Measurements from ENCODE around the gene BAHCC1.

The BAHCC1 gene

GRCh38 chr17:81484195-81484979, 89.1 kb downstream of the BAHCC1 start:
- no peaks in the 10 kb centered on the region for H3K27me3 ChIP-seq (replicated peaks; ENCODE audit: control insufficient read depth, insufficient read depth, low read length)
- H3K4me3 ChIP-seq (ENCODE audit: low read length), result peak overlapping the region; percentile 74
- H3K9ac ChIP-seq (ENCODE audit: low read length), result peak overlapping the region; percentile 71
- DNase-seq (ENCODE audit: low read depth), result peak; percentile 89
- no peaks in the 10 kb centered on the region for H3K36me3 ChIP-seq (ENCODE audit: control insufficient read depth, insufficient read depth, low read length, severe bottlenecking)
- H3K9me3 ChIP-seq (ENCODE audit: control insufficient read depth, low read length), result no peaks in the 10 kb centered on the region
- peaks cover 30% of the 10 kb centered on the region for H3K4me1 ChIP-seq (ENCODE audit: control insufficient read depth, insufficient read depth, low read length)

- Histone ChIP-seq H3K4me1 (ENCODE audit: control insufficient read depth, insufficient read depth, low read length) (peaks cover 15% of the 10 kb centered on the region), H3K27me3 (replicated peaks; ENCODE audit: control insufficient read depth, insufficient read depth, low read length) (peaks cover 7% of the 10 kb centered on the region), H3K36me3 (ENCODE audit: control insufficient read depth, insufficient read depth, low read length, severe bottlenecking) (no peaks in the 10 kb centered on the region), H3K9ac (ENCODE audit: low read length) (no peak overlapping the region), H3K9me3 (ENCODE audit: control insufficient read depth, low read length) (no peaks in the 10 kb centered on the region), H3K4me3 (ENCODE audit: low read length) (no peak overlapping the region)
- DNase-seq (ENCODE audit: low read depth), result no peak
Observed at GRCh38 chr17:81486199-81486810, 91.0 kb downstream of the BAHCC1 start.

- Histone ChIP-seq H3K36me3 (ENCODE audit: control insufficient read depth, insufficient read depth, low read length, severe bottlenecking) (no peaks in the 10 kb centered on the region), H3K4me1 (ENCODE audit: control insufficient read depth, insufficient read depth, low read length) (peaks cover 12% of the 10 kb centered on the region), H3K9ac (ENCODE audit: low read length) (peak overlapping the region; percentile 88), H3K27me3 (replicated peaks; ENCODE audit: control insufficient read depth, insufficient read depth, low read length) (peaks cover 11% of the 10 kb centered on the region), H3K9me3 (ENCODE audit: control insufficient read depth, low read length) (no peaks in the 10 kb centered on the region), H3K4me3 (ENCODE audit: low read length) (peak overlapping the region; percentile 77)
- DNase-seq (ENCODE audit: low read depth), result no peak
Observed at GRCh38 chr17:81487089-81487486, 91.8 kb downstream of the BAHCC1 start.

GRCh38 chr17:81487487-81488275, 92.4 kb downstream of the BAHCC1 start:
- DNase-seq (ENCODE audit: low read depth), result peak; percentile 94
- Histone ChIP-seq H3K9ac (ENCODE audit: low read length) (peak overlapping the region; percentile 88), H3K4me3 (ENCODE audit: low read length) (peak overlapping the region; percentile 77), H3K9me3 (ENCODE audit: control insufficient read depth, low read length) (no peaks in the 10 kb centered on the region), H3K36me3 (ENCODE audit: control insufficient read depth, insufficient read depth, low read length, severe bottlenecking) (no peaks in the 10 kb centered on the region), H3K27me3 (replicated peaks; ENCODE audit: control insufficient read depth, insufficient read depth, low read length) (peaks cover 17% of the 10 kb centered on the region), H3K4me1 (ENCODE audit: control insufficient read depth, insufficient read depth, low read length) (peaks cover 12% of the 10 kb centered on the region)

GRCh38 chr17:81488276-81488860, 93.1 kb downstream of the BAHCC1 start:
- H3K27me3 ChIP-seq (replicated peaks; ENCODE audit: control insufficient read depth, insufficient read depth, low read length), result peaks cover 20% of the 10 kb centered on the region
- peak overlapping the region; percentile 77 for H3K4me3 ChIP-seq (ENCODE audit: low read length)
- H3K4me1 ChIP-seq (ENCODE audit: control insufficient read depth, insufficient read depth, low read length), result peaks cover 12% of the 10 kb centered on the region
- peak; percentile 36 for DNase-seq (ENCODE audit: low read depth)
- no peaks in the 10 kb centered on the region for H3K36me3 ChIP-seq (ENCODE audit: control insufficient read depth, insufficient read depth, low read length, severe bottlenecking)
- H3K9me3 ChIP-seq (ENCODE audit: control insufficient read depth, low read length), result no peaks in the 10 kb centered on the region
- peak overlapping the region; percentile 88 for H3K9ac ChIP-seq (ENCODE audit: low read length)

- Histone ChIP-seq H3K27me3 (replicated peaks; ENCODE audit: control insufficient read depth, insufficient read depth, low read length) (peaks cover 25% of the 10 kb centered on the region), H3K9me3 (ENCODE audit: control insufficient read depth, low read length) (no peaks in the 10 kb centered on the region), H3K4me3 (ENCODE audit: low read length) (no peak overlapping the region), H3K9ac (ENCODE audit: low read length) (no peak overlapping the region), H3K4me1 (ENCODE audit: control insufficient read depth, insufficient read depth, low read length) (peaks cover 7% of the 10 kb centered on the region), H3K36me3 (ENCODE audit: control insufficient read depth, insufficient read depth, low read length, severe bottlenecking) (no peaks in the 10 kb centered on the region)
- DNase-seq (ENCODE audit: low read depth), result no peak
Observed at GRCh38 chr17:81489012-81489997, 94.0 kb downstream of the BAHCC1 start.

- no peak overlapping the region for H3K9ac ChIP-seq (ENCODE audit: low read length)
- peaks cover 32% of the 10 kb centered on the region for H3K27me3 ChIP-seq (replicated peaks; ENCODE audit: control insufficient read depth, insufficient read depth, low read length)
- no peak overlapping the region for H3K4me3 ChIP-seq (ENCODE audit: low read length)
- H3K9me3 ChIP-seq (ENCODE audit: control insufficient read depth, low read length), result no peaks in the 10 kb centered on the region
- no peak for DNase-seq (ENCODE audit: low read depth)
- peaks cover 7% of the 10 kb centered on the region for H3K4me1 ChIP-seq (ENCODE audit: control insufficient read depth, insufficient read depth, low read length)
- H3K36me3 ChIP-seq (ENCODE audit: control insufficient read depth, insufficient read depth, low read length, severe bottlenecking), result no peaks in the 10 kb centered on the region
Observed at GRCh38 chr17:81489998-81490992, 95.0 kb downstream of the BAHCC1 start.

- H3K4me1 ChIP-seq (ENCODE audit: control insufficient read depth, insufficient read depth, low read length), result peaks cover 7% of the 10 kb centered on the region
- H3K4me3 ChIP-seq (ENCODE audit: low read length), result no peak overlapping the region
- H3K9ac ChIP-seq (ENCODE audit: low read length), result no peak overlapping the region
- peaks cover 32% of the 10 kb centered on the region for H3K27me3 ChIP-seq (replicated peaks; ENCODE audit: control insufficient read depth, insufficient read depth, low read length)
- DNase-seq (ENCODE audit: low read depth), result no peak
- H3K9me3 ChIP-seq (ENCODE audit: control insufficient read depth, low read length), result no peaks in the 10 kb centered on the region
- no peaks in the 10 kb centered on the region for H3K36me3 ChIP-seq (ENCODE audit: control insufficient read depth, insufficient read depth, low read length, severe bottlenecking)
Observed at GRCh38 chr17:81491181-81491581, 95.9 kb downstream of the BAHCC1 start.

- no peaks in the 10 kb centered on the region for H3K36me3 ChIP-seq (ENCODE audit: control insufficient read depth, insufficient read depth, low read length, severe bottlenecking)
- no peak overlapping the region for H3K9ac ChIP-seq (ENCODE audit: low read length)
- no peak for DNase-seq (ENCODE audit: low read depth)
- peaks cover 7% of the 10 kb centered on the region for H3K4me1 ChIP-seq (ENCODE audit: control insufficient read depth, insufficient read depth, low read length)
- H3K4me3 ChIP-seq (ENCODE audit: low read length), result no peak overlapping the region
- peaks cover 32% of the 10 kb centered on the region for H3K27me3 ChIP-seq (replicated peaks; ENCODE audit: control insufficient read depth, insufficient read depth, low read length)
- H3K9me3 ChIP-seq (ENCODE audit: control insufficient read depth, low read length), result no peaks in the 10 kb centered on the region
Observed at GRCh38 chr17:81491761-81492160, 96.5 kb downstream of the BAHCC1 start.

Measured in adipocyte (in vitro differentiated cells).